NOMO-1 treated with dmso at 0.1 percent for 144 hours (cell line): ENCODE measurements around the gene BUB1B.

Source experiments
- DNase-seq: peaks from one replicate; lab custom pipeline; 2025; ENCODE audit not compliant: unreplicated experiment; lab: John Stamatoyannopoulos, UW

Gene BUB1B

DNA sequence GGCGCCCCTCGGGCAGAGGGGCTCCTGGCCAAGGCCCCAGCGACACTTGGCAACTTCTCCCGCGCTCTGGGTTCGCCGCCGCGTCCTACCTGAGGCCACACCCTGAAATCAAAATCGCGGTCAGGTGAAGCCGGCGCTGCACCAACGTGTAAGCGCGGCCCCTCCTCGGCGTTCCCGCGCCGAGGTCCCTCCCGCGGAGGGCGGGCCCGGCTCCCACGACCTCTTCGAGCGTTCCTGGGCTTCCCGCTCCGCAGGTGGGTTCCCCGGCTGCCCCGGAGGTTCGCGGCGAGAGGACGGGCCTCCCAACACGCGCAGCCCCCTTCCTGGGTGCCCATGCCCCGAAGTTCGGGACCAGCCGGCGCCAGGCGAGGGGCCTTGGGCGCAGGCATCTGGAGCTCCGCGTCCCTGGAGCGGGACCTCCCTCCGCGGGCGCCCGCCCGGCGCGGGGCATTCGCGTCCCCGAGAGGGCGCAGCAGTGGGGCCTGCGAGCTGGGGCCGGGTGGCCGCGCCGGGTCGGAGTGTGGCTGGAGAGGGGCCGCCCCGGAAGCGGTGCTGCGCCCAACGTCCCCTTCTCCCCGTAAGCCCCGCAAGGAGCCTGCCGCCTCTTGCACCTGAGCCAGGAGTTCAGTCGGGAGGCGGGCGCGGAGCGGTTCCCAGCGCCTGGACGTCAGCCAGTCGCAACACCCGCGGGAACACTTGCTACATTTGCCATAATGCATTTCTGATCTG lies 91.7 kb downstream of the BUB1B start:
- no peak for DNase-seq

DNA sequence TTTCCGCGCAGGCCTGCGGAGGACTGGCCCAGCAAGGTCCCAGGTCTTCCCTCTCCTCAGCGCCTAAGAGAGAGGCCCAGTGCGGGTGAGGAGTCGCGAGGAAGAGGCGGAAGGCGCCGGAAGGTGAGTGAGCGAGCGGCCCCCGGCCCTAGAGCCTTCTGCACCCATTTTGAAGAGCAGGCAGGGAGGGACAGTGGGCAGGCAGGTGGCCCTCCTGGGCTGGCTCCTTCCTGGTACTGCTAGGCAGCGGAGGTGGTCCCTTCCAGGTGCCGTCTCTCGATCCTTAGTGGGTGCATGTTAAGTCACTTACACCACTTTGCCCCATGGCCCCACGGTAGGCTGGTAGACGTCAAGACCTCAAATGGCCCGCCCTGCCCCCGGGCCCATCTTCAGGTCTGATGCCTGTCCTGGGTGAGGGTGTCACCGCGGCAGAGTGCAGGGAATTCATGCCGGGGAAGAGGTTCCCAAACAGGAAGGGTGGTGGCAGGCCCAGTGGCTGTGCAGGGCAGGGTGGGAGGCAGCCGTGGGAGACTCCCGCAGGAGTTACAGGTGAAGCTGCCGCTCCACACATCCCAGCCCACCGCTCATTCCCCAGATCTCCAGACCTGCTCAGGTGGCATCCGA lies 92.4 kb downstream of the BUB1B start:
- DNase-seq = no peak

DNA sequence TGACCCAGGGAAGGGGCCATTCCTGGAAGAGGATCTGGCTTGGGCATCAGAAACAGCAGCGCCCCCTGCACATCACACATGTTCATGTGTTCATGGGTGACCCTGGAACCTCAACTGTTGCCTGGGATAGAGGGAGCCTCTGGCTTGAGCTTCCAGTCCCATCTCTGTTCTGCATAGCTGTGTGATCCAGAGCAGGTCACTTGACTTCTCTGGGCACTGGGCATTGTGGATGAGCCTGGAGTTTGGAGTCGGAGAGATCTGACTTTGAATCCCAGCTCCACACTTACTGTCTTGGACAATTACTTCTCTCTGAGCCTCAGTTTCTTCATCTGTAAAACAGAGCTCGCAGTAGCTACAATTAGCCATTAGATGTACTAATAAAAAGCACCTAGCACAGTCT lies 93.6 kb downstream of the BUB1B start:
- DNase-seq = no peak

DNA sequence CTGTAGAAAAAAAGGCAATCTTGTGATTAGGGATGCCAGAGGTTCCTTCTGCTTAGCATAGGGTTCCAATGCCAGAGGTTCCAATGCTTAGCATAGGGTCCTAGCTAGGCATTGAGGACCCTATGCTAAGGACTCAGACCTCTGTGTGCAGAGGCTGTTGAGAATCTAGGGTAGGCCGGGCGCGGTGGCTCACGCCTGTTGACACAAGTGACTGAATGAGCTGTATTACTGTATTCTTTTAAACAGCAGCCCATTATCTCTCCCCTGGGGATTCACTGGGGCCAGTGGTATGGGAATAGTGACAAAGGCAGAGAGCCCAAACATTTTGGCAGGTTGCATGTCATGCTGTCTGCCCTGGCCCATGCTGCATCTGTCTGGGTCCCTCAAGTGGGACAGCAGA lies 94.2 kb downstream of the BUB1B start:
- DNase-seq = no peak

DNA sequence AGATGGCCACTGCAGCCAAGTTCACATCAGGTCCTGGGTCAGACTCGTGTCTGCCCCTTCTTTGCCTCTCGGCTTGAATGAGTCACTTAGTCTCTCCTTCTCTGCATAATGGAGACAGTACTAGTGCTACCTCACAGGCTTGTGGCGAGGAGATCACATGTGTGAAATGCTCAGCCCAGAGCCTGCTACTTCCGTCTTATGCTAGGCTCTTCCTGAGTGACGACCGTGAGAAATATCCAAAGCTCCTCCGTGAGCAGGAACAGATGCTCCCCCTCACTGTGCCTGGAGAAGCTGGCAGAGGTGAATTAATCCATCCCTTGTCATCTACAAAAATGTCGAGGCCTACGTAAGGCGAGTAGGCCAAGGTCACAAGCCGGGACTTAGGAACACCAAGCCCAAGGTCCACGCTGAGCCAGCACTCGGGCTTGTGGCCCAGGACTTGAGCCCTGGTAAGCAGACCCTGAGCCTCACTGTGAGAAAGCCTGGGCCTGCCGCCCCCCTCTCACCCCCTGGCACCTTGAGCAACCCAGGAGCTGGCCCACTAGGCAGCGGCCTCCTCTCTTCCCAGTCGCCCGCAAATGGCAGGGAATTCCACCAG lies 95.9 kb downstream of the BUB1B start:
- no peak for DNase-seq

DNA sequence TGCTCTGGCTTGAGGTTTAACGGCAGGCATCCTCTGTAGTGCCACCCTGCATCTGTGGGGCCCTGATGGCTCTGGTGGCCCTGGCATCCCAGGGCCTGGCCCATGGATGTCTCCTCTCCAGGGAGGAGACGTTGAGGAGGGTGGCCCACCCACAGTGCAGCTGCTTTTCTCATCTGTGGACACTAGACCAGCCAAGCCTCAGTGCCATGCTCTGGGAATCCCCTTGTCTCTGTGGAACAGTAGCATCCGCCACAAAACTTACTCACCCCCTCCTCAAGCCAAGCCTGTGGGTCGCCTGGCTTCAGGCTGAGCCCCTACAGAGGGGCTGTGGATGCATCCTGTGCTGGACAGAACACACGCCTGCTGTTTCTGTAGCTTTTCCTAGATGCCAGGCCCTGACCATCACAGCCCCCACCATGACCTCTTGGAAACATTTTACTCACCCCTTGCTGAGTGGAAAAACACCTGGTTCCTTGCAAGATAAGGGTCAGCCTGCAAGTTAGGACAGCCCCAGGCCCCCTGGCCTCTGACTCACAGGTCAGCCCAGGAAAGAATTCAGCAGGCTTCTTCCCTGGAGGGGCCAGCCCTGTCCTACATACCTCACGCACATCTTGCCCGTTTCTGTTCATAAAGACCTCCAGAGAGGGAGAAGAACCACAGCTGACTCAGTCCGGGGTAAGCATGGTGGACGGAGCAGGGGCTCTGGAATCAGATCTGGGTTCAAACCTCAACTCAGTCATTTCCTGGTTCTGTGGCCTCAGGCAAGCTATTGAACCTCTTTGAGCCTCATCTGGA lies 97.0 kb downstream of the BUB1B start:
- DNase-seq = no peak

DNA sequence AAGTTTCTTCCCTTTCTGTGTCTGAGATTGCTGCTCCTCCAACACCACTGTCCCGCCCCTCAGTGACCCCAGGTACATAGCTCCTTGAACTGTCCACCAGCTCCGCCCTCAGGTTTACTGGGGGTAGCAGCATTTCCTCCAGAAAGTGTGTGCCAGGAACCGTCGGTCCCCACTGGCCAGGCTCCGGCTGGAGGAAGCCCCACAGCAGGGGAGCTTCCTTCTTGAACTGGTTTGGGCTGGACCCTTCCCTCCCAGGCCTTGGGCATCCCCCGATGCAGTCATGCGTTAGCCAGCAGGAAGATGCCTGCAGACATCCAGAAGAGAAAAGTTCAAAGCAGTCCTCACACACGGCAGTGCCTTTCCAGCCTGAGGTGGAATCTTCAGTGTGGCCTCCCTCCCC lies 97.7 kb downstream of the BUB1B start:
- no peak for DNase-seq

DNA sequence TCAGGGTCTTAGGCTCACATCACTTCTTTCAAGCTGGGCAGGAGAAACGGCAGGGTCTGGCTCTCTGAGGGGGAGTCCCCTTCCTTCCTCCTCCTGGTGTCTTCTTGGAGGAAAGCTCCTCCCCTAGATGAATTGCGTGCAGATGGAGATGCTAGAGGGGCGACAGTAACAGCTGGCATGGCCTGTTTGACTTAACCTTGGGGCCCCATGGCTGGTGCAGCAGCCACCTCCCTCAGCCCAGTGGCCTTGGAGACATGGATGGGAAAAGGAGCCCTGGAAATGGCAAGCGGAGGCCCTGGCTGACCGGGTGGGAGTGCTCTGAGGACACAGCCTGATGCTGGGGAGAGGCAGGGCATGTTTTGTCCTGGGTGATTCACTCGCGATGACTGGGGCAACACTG lies 98.2 kb downstream of the BUB1B start:
- no peak for DNase-seq

DNA sequence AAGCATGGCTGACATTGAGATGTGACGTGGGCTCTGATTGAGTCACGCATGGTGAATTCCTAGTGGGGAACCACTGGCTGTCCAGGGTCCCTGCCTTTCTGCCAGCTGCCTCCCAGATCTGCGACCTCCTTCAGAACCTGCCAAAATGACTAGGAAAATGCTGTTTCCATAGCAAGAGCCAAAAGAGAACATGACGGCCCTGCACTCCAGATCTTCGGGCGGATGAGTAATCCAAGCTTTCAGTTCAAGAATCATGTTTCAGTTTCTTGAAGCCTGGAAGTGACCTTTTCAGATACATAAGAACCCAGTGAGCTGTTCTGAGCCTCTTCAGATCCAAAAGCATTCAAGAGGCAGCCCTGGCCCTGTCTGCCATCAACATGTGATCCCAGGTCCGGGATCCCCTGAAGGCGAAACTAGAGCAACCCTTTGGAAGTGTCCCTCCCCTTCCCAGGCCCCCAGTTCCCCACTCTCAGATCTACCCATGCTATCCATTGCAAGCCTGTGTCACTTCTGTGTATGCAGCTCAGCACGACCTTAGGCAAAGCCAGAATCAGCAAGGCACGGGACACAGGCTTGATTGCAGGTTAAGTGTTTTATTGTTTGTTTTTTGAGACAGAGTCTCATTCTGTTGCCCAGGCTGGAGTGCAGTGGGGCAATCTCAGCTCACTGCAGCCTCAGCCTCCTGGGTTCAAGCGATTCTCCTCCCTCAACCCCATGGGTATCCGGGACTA lies 102.3 kb downstream of the BUB1B start:
- DNase-seq = no peak

DNA sequence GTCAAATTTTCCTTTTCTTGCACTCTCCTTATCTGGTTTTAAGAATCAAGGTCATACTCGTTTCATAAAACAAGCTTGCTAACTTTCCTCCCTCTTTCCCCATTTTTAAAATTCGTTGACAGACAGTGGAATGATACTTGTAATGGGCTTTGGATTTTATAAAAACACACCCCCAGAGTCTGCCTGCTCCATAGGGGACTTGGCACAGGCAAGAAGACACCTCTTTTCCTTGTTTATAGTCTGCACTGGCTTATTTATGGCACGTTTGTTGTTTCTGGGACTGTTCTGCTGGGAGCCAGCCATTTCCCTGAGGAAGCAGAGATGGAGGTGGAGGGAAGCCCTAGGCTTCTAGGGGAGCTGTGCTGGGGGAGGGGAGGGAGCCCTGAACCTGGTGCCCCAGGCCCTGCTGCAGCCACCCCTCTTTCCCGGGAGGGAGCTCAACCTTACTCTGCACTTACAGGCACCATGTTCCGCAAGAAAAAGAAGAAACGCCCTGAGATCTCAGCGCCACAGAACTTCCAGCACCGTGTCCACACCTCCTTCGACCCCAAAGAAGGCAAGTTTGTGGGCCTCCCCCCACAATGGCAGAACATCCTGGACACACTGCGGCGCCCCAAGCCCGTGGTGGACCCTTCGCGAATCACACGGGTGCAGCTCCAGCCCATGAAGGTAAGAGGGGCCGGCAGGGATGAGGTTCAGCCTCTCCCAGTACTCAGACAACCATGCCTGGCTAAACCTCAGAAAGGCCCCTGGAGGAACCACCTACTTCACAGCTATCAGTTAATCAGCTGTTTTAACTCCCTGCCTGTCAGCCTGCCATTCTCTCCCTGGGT lies 103.7 kb downstream of the BUB1B start:
- DNase-seq = no peak

DNA sequence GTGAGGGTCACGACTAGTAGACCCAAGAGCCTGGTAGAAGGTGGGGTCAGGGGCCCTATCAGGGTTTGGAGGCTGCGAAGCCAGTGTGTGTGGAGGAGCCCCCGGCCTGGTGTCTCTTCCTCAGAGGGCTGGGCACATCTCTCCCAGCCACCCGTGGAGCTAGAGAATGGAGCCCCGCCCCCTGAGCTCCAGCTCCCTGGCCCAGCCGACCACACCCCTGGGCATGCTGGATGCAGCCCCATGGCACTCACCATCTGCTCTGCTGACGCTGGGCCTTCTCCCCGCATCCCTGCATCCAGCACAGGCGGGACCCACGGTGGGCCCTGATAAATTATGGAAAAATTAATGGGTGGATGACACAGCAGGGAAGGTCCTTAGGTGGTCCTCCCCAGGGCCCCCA lies 104.5 kb downstream of the BUB1B start:
- DNase-seq = no peak

DNA sequence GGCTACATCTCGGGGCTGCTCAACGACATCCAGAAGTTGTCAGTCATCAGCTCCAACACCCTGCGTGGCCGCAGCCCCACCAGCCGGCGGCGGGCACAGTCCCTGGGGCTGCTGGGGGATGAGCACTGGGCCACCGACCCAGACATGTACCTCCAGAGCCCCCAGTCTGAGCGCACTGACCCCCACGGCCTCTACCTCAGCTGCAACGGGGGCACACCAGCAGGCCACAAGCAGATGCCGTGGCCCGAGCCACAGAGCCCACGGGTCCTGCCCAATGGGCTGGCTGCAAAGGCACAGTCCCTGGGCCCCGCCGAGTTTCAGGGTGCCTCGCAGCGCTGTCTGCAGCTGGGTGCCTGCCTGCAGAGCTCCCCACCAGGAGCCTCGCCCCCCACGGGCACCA lies 105.0 kb downstream of the BUB1B start:
- no peak for DNase-seq

DNA sequence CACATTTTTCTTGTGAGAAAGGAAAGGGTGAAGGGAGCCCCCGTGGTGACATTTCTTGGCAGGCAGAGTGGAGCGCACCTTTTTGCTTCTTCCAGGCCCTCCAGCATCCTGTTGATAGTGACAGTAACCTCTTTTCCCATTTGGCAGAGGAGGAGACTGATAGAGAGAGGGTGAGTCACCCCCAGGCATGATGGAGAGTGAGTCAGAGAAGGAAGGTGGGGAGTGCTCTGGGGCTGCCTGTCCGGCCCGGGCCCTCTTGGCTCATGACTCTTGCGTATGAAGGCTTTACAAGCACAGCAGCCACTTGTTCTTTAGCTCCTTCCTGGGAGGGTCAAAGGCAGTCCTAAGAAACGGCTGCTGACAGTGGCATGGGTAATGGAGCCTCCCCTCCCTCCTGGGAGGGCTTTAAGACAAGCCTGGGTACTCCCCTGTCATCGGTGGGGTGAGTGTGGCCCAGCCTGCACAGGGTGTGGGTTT lies 106.0 kb downstream of the BUB1B start:
- no peak for DNase-seq

DNA sequence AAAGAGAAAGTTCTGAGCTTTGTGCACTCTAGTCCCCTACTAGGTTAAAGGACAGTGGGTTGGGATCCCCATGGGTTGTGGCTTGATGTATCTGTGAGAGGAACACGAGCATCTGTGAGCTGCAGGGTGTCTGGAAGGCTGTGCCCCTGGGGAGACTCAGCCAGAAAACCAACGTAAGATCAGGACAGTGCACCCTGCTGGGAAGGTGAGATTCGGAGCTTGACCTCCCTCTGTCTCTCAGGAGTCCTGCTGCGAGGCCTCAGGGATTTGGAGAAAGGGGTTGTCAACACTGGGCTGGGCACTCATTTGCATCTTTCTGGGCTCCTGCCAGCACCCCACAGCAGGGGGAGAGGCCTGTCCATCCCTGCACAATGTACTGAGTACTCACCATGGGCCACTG lies 106.8 kb downstream of the BUB1B start:
- no peak for DNase-seq

DNA sequence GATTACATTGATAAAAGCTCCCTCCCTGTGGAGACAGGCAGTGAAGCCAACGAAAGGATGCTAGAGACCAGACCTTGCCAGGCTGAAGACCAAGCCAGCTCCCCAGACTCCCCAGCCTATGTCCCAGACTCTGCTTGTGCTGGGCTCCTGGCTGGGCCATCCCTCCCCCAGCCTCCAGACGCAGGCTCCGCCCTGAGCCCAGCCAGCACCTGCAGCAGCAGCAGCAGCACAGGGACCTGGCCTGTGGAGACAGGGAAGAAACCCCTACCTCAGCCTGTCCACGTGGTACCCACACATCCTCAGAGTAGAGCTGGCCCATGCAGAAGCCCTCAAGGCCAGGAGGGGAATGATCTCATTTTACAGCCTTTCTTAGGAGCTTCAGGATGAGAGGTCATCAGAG lies 108.7 kb downstream of the BUB1B start:
- DNase-seq = no peak

DNA sequence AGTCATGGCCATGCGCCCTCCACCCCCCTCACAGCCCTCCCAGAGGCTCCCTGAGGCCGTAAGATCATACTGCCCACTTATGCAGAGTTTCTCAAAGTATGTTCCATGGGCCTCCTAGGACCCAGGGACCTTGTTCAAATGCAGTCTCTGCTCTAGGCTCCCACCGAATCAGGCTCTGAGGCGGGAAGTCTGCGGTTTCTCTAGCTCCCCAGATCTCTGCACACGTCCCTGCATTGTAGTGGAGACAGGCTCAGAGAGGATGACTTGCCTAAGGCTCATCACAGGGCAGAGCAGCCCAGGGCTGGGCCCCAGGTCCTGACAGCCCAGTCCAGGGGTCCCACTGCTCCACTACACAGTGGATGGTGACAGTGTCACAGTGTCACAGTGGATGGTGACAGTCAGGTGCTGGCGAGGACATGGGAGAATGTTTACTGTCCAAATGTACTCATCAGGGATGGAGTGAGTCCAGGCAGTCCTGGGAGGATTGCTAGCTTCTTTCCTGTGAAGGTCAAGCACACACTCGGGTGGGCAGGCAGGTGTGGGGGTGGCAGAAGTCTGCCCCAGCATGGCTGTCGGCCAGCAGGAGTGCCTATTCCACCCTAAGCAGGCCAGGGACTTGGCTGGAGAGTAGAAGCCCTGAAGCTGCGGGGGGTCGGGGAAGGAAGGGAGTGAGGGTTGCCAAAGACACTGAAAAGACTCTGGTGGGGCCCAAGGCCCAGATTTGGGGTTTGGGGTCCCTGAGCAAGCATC lies 109.6 kb downstream of the BUB1B start:
- no peak for DNase-seq
